ENCODE data around the gene ENC1.

The ENC1 gene

GRCh38 chr5:74625742-74626241 is 14.7 kb downstream of the ENC1 start:
- Histone ChIP-seq H3K4me3 (no peak overlapping the region), H3K27ac (no peak overlapping the region)
- no peak for DNase-seq (ENCODE audit: low spot score)
- no peak for TF ChIP-seq CTCF (IDR thresholded peaks at IDR 0.05)

GRCh38 chr5:74624931-74625505 is 15.5 kb downstream of the ENC1 start:
- DNase-seq (ENCODE audit: low spot score) = no peak
- Histone ChIP-seq H3K27ac (no peak overlapping the region), H3K4me3 (no peak overlapping the region)
- TF ChIP-seq CTCF (IDR thresholded peaks at IDR 0.05) = no peak

DNA sequence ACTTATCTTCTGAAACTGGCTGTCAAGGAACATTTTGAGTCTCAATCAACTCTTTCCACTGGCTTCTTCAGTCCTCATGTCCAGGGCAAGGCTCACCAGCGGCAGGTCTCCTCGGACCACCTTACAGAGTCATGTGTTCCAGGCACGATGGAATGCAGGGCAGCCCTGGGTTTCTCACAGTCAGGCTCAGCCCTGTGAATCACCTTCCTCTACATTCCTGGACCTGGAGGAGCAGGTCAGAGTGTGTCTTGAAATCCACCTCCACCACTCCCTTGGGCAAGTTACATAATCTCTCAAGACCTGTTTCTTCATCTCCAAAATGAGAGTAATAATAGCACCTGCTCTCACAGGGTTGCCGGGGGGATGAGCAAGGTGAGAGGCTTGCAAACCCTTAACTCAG is 16.0 kb downstream of the ENC1 start:
- no peak overlapping the region for H3K4me3 ChIP-seq
- TF ChIP-seq CTCF (IDR thresholded peaks at IDR 0.05) = no peak
- DNase-seq (ENCODE audit: low spot score) = no peak
- no peak overlapping the region for H3K27ac ChIP-seq

- Histone ChIP-seq H3K4me3 (no peak overlapping the region), H3K27ac (no peak overlapping the region)
- no peak for TF ChIP-seq CTCF (IDR thresholded peaks at IDR 0.05)
- no peak for DNase-seq (ENCODE audit: low spot score)
Observed at GRCh38 chr5:74623748-74624408, 16.6 kb downstream of the ENC1 start.

GRCh38 chr5:74623006-74623611 is 17.4 kb downstream of the ENC1 start:
- Histone ChIP-seq H3K4me3 (no peak overlapping the region), H3K27ac (no peak overlapping the region)
- no peak for DNase-seq (ENCODE audit: low spot score)
- TF ChIP-seq CTCF (IDR thresholded peaks at IDR 0.05) = no peak

DNA sequence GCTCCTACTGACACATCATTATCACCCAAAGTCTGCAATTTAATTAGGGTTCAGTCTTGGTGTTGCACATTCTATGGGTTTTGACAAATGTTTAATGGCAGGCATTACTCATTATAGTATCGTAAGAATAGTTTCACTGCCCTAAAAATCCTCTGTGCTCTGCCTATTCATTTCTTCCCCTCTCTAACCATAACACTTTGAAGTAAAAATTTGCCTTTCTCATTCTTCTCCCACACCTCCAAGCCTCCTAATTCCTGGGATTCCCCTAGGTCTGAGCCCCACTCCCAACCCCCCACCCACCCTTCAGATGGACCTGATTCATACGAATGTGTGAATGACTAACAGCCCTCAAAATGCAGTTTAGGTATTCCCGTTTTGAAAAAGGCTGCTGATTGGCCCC is 18.4 kb downstream of the ENC1 start:
- no peak overlapping the region for H3K4me3 ChIP-seq
- H3K27ac ChIP-seq = no peak overlapping the region
- TF ChIP-seq CTCF (IDR thresholded peaks at IDR 0.05) = no peak
- no peak for DNase-seq (ENCODE audit: low spot score)

DNA sequence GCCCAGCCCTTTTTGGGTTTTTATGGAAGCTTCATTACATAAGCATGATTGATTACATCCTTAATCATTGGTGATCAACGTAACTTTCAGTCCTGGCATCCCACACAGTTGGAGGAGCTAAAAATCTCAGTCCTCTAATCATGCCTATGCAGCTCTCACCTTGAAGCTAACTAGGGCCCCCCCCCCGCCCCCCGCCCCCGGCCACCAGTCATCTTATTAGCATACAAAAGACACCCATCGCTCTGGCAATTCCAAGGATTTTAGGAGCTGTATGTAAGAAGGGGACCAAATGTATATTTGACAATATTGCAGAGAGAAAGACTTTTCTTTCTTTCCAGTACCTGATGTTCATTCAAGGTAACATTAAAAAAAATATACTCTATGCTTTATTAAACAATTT is 19.0 kb downstream of the ENC1 start:
- Histone ChIP-seq H3K4me3 (no peak overlapping the region), H3K27ac (no peak overlapping the region)
- no peak for TF ChIP-seq CTCF (IDR thresholded peaks at IDR 0.05)
- DNase-seq (ENCODE audit: low spot score) = no peak

Data from coronary artery (tissue), 2 donors.